PC-3 (cell line): ENCODE measurements around the gene CD82. TPM values are rescaled to one million over a fixed set of nuclear protein-coding genes. Genes with fewer than 3 reads are reported as not detected.

ENCODE experiments used
- ATAC-seq: fragments of 200-7000 bp; cut with Tn5 transposase; 2 replicates; pipeline ENCODE4 v1.9.1; 2020; ENCODE audit warnings: mild to moderate bottlenecking, moderate library complexity
- BruUV-seq: library from RNA; stranded (reverse); fragments of 400-500 nt; replicated peaks from 2 replicates; lab custom pipeline; 2021; lab: Mats Ljungman, UMichigan
- CTCF ChIA-PET: fragments of 300-600 bp; sonication (Branson Sonifier 250); formaldehyde crosslinking; loops from one replicate; lab custom pipeline; 2022; ENCODE audit warnings: antibody characterized with exemption; lab: Charles Lee
- POLR2A ChIA-PET: fragments of 300-600 bp; sonication (Branson Sonifier 250); formaldehyde crosslinking; loops from one replicate; lab custom pipeline; 2022; ENCODE audit warnings: antibody characterized with exemption; ENCODE audit not compliant: unreplicated experiment; lab: Charles Lee
- DNase-seq: peaks from one replicate; pipeline ENCODE4 v3.0.0-alpha.2; 2015
- H2AFZ ChIP-seq: fragments of 300-600 bp; sonication (generic); 2 replicates; pipeline ENCODE4 v1.6.0; 2016; ENCODE audit warnings: antibody characterized with exemption, low read length
- H3F3A ChIP-seq: fragments of 300-600 bp; sonication (generic); one replicate; pipeline ENCODE4 v1.6.0; 2017; ENCODE audit warnings: antibody characterized with exemption, low read length, control low read depth, mild to moderate bottlenecking; ENCODE audit not compliant: unreplicated experiment
- H3K27ac ChIP-seq: fragments of 300-600 bp; sonication (generic); 2 replicates; pipeline ENCODE4 v1.5.1; 2016; ENCODE audit warnings: mild to moderate bottlenecking, low read length
- H3K27me3 ChIP-seq: fragments of 300-600 bp; sonication (generic); 2 replicates; pipeline ENCODE4 v1.6.1; 2016; ENCODE audit warnings: low read length, mixed read lengths
- H3K36me3 ChIP-seq: fragments of 300-600 bp; sonication (generic); 2 replicates; pipeline ENCODE4 v1.6.1; 2016; ENCODE audit warnings: low read depth, mixed run types, low read length, mixed read lengths
- H3K4me1 ChIP-seq: fragments of 300-600 bp; sonication (generic); 2 replicates; pipeline ENCODE4 v1.5.1; 2016; ENCODE audit warnings: low read length; ENCODE audit not compliant: insufficient read depth
- H3K4me2 ChIP-seq: fragments of 300-600 bp; sonication (generic); 2 replicates; pipeline ENCODE4 v1.6.0; 2016; ENCODE audit warnings: low read length
- H3K4me3 ChIP-seq: fragments of 300-600 bp; sonication (generic); 2 replicates; pipeline ENCODE4 v1.5.1; 2016; ENCODE audit warnings: mild to moderate bottlenecking, low read length, mixed read lengths
- H3K79me2 ChIP-seq: fragments of 300-600 bp; sonication (generic); 2 replicates; pipeline ENCODE4 v1.6.1; 2017; ENCODE audit warnings: low read length, mixed read lengths
- H3K9ac ChIP-seq: fragments of 300-600 bp; sonication (generic); 2 replicates; pipeline ENCODE4 v1.6.0; 2016; ENCODE audit warnings: mild to moderate bottlenecking, low read length
- H3K9me2 ChIP-seq: fragments of 300-600 bp; sonication (generic); replicated peaks from 2 replicates; pipeline ENCODE4 v1.6.1; 2016; ENCODE audit warnings: mixed run types, low read length, mixed read lengths
- H3K9me3 ChIP-seq: fragments of 300-600 bp; sonication (generic); 2 replicates; pipeline ENCODE4 v1.6.1; 2016; ENCODE audit warnings: low read length, mixed read lengths
- H4K20me1 ChIP-seq: fragments of 300-600 bp; sonication (generic); 2 replicates; pipeline ENCODE4 v1.6.1; 2016; ENCODE audit warnings: low read length, mixed read lengths
- CTCF ChIP-seq: fragments of 300-600 bp; sonication (generic); conservative IDR thresholded peaks from 2 replicates; pipeline ENCODE4 v1.5.1; 2017; ENCODE audit warnings: antibody characterized with exemption, low read depth, mild to moderate bottlenecking, low read length
- EZH2 ChIP-seq: fragments of 300-600 bp; sonication (generic); IDR thresholded peaks from one replicate; pipeline ENCODE4 v1.6.1; 2017; ENCODE audit warnings: antibody characterized with exemption, mild to moderate bottlenecking, low read length; ENCODE audit not compliant: unreplicated experiment
- EZH2phosphoT487 ChIP-seq: fragments of 300-600 bp; sonication (generic); IDR thresholded peaks from 2 replicates; pipeline ENCODE4 v1.6.1; 2018; ENCODE audit warnings: mild to moderate bottlenecking, antibody characterized with exemption, low read length, borderline replicate concordance
- intact Hi-C: fragments of 100-400 bp; cut with micrococcal nuclease; formaldehyde crosslinking; loops from 2 replicates; pipeline ENCODE4 v1.9.0; 2023
- total RNA-seq: library from RNA; depleted of rRNA; stranded (reverse); fragments of >200 nt; gene quantifications from 2 replicates; pipeline ENCODE4 v1.2.3, GENCODE V29; 2014

Gene CD82
- total RNA-seq, 1 experiment from 2014 or later = 5.0 TPM

- Histone ChIP-seq H3K79me2 (no peaks in the 10 kb centered on the region), H3K36me3 (no peaks in the 10 kb centered on the region), H3K4me2 (no peak overlapping the region), H3K27me3 (no peaks in the 10 kb centered on the region), H4K20me1 (no peaks in the 10 kb centered on the region), H3K4me3 (no peak overlapping the region), H3K27ac (no peak overlapping the region), H2AFZ (no peak overlapping the region), H3F3A (no peaks in the 10 kb centered on the region), H3K9me3 (no peaks in the 10 kb centered on the region), H3K4me1 (no peaks in the 10 kb centered on the region), H3K9me2 (no peaks in the 10 kb centered on the region), H3K9ac (no peak overlapping the region)
- TF ChIP-seq EZH2phosphoT487 = no peak
- no peak for TF ChIP-seq CTCF
- no peak for TF ChIP-seq EZH2
- intact Hi-C loops = no loop called here
- DNase-seq = no peak
- CTCF ChIA-PET = no interaction called here
- POLR2A ChIA-PET = no interaction called here
- ATAC-seq = no peak
- no TSS peak for BruUV-seq
Measured at GRCh38 chr11:44620328-44620725, 54.9 kb downstream of the CD82 start.

DNA sequence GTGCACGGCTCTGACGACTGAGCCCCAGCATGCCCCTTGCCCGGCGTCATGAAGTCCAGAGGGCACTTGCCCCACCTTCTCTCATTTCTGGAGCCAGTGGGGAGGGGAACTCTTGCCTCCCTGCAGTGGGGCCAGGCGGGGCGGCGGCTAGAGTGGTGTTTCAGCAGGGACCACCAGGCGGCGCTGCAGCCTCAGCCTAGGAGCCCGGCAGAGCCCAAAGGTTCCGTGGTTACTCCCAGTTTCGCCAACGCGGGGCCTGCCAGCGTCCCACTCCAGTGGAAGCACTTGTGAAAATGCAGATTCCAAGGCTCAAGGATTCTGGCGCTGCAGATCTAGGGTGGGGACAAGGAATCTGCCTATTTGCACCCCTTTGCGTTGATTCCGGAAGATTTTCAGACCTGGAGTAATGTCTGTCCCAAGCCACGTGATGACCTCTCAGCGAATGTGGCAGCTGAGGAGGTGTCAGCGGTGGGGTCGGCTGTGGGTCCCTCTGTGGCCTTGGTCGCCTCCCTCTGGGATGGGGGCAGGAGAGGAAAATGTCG, 55.7 kb downstream of the CD82 start:
- Histone ChIP-seq H3K4me2 (0 out of 2 replicates have a peak overlapping the region, but pooled peaks have one; percentile 41), H3K27me3 (no peaks in the 10 kb centered on the region), H3K4me1 (no peaks in the 10 kb centered on the region), H3K4me3 (no peak overlapping the region), H2AFZ (no peak overlapping the region), H4K20me1 (no peaks in the 10 kb centered on the region), H3K9me3 (no peaks in the 10 kb centered on the region), H3K27ac (no peak overlapping the region), H3K9me2 (no peaks in the 10 kb centered on the region), H3K79me2 (no peaks in the 10 kb centered on the region), H3K9ac (no peak overlapping the region), H3K36me3 (no peaks in the 10 kb centered on the region), H3F3A (no peaks in the 10 kb centered on the region)
- DNase-seq (peak; percentile 72), ATAC-seq (peak; percentile 82)
- BruUV-seq = no TSS peak
- no peak for TF ChIP-seq EZH2
- TF ChIP-seq CTCF = peak; percentile 90
- ChIA-PET POLR2A (no interaction called here), CTCF (no interaction called here)
- intact Hi-C loops = loop anchor here (1.0 kb wide), 1 partner anchor 290 kb away; no protein-coding TSS in a partner anchor

DNA sequence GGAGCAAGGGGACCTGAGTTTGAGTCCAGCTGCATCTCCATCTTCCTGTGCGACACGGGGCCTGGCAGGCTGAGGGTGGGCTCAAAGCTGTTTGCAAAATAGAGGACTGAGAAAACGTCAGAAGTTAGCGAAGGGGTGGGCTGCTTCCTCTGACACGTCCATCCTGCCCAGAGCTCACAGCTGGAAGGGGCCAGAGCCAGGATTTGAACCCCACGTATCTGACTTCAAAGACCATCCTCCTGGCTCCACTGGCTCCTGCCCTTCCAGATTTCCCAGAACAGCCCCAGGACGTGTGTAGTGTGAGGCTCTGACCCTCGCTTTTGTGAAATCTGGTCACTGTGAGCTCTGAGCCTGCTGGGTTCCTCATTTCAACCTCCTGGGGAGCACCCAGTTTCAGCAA, 56.3 kb downstream of the CD82 start:
- Histone ChIP-seq H3F3A (no peaks in the 10 kb centered on the region), H3K79me2 (no peaks in the 10 kb centered on the region), H3K9me2 (no peaks in the 10 kb centered on the region), H3K27me3 (no peaks in the 10 kb centered on the region), H3K4me3 (no peak overlapping the region), H3K4me2 (no peak overlapping the region), H3K4me1 (no peaks in the 10 kb centered on the region), H3K9me3 (no peaks in the 10 kb centered on the region), H4K20me1 (no peaks in the 10 kb centered on the region), H2AFZ (no peak overlapping the region), H3K36me3 (no peaks in the 10 kb centered on the region), H3K9ac (no peak overlapping the region), H3K27ac (no peak overlapping the region)
- ChIA-PET POLR2A (interaction anchor here (0.6 kb wide), 1 partner anchor 11 kb away, joined by 4 read pairs; no protein-coding TSS in a partner anchor), CTCF (interaction anchor here (1.1 kb wide), 1 partner anchor 290 kb away, joined by 6 read pairs; no protein-coding TSS in a partner anchor)
- TF ChIP-seq EZH2phosphoT487 = no peak
- TF ChIP-seq CTCF = no peak
- no peak for TF ChIP-seq EZH2
- DNase-seq = no peak
- intact Hi-C loops = loop anchor here (1.0 kb wide), 1 partner anchor 290 kb away; no protein-coding TSS in a partner anchor
- ATAC-seq = no peak
- BruUV-seq = no TSS peak
